SIG-M5 treated with dmso at 0.1 percent for 504 hours (cell line): ENCODE data around the gene TICAM2.

Experiments
- DNase-seq: peaks from one replicate; lab custom pipeline; 2025; ENCODE audit not compliant: unreplicated experiment; lab: John Stamatoyannopoulos, UW

The TICAM2 gene

GRCh38 chr5:115611873-115612272 is 9.6 kb upstream of the TICAM2 start:
- no peak for DNase-seq

DNA sequence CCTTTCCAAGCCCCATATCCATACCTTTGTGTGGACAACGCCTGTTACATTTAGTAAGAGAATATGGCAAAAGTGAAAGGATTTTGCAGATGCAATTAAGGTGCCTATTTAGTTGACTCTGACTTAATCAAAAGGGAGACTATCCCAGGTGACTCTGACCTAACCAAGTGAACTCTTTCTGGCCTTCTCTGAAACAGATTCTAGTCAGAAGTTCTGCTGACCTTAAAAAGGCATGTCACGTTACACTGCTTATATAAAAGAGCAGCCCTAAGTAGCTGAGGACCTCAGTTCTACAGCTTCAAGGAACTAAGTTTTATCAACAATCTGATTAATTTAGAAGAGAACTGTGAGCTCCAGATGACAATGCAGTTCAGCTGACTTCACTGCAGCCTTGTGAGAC is 5.7 kb upstream of the TICAM2 start:
- no peak for DNase-seq

DNA sequence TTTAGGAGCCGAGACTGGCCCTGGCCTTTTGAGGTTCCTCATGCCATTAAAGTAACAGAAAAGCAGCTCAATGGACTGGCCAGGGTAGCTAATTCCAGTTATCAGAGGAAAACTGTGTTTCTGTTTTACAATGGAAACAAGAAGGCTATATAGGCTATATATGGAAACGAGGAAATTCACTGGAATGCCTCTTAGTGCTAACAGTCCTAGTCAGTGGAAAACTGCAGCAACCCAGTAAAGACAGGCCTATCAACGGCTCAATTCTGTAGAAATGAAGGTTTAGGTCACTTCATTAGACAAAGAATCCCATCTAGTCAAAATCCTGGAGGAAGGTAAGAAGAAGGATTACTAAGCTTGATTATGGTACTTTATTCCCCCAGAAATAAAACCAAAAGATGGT is 3.2 kb upstream of the TICAM2 start:
- DNase-seq, result no peak

DNA sequence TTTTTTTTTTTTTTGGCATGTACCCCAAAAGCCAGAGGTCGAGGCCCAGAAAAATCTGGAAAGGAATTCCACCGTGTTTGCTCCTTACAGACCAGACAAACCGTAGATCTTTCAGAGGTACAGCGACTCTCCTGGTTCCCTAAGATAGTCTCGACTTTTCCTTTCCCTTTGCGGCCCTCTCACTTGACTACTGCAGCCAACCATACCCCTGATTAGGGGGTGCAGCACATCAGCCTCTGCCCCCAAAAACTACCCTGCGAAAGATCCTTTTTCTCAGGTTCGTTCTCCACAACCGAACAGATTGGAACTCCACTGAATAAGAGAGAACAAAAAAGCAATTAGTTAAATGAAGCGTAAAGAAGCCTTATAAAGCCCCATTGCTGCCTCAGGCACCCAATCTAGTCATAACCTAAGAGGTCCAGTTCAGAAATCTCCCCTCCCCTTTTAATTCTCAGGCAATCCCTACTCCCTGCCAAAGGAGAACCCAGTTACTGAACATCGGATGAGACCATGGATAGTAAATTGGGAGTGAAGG is 379 bp upstream of the TICAM2 start:
- no peak for DNase-seq

DNA sequence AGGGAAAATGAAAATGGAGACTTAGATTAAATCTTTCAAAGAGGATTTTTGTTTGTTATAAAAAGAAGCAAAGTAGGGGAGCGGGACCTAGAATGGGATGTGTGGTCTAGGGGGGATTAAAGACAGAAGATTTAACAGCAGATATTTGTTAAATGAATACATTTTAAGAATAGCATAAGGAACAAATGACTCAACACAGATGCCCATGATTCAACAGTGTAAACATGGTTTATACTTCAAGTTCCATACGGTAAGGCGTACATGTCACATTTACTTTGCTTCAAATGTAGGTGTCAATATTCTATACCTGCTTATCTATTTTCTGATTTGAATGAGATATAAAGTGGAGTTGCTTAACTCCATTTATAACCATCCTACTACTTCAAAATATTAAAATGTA is 1.5 kb downstream of the TICAM2 start:
- no peak for DNase-seq

- no peak for DNase-seq
Measured at GRCh38 chr5:115599924-115600323, 2.4 kb downstream of the TICAM2 start.

- DNase-seq, result peak; percentile 24
Measured at GRCh38 chr5:115599502-115599901, 2.8 kb downstream of the TICAM2 start.

DNA sequence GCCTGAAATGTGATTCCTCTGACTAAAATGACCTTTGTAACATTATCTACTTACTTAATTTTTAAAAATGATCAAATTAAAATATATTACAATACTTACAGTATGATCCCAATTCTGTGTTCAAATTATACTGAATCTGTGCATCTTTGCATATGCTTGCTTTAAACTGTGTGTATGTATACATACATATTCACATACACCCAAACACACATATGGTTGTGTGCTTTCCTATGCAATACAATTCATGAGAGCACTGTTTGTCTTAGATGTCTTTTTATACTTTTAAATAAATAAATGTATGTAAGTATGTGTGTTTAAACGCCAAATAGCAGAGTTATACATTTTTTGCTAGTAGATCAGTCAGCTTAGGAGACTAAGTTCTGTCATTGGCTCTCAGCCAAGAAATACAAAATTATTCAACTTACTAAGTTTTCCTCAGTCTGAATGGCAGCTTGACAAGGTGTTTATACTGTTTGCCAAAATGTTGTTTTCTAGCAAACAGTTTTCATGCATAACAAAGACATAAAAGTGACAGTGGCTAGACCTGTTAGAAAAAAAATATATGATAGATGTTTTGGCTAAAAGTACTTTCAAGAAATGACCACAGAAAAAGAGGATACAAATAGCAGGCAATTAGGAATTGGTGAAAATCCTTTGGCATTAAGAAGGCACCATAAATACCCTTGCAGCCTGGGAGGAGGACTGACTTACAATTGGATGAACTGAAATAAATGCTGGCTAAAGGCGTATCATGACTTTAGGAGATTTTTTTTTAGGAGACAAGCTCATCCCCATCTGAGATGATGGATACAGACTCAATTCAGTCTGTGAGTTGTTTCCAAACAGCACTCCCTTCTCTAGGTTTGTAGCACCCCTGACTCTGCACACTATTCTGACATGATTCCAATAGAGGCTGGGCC is 7.9 kb downstream of the TICAM2 start:
- DNase-seq, result no peak

- DNase-seq, result no peak
Measured at GRCh38 chr5:115589043-115589442, 13.2 kb downstream of the TICAM2 start.

DNA sequence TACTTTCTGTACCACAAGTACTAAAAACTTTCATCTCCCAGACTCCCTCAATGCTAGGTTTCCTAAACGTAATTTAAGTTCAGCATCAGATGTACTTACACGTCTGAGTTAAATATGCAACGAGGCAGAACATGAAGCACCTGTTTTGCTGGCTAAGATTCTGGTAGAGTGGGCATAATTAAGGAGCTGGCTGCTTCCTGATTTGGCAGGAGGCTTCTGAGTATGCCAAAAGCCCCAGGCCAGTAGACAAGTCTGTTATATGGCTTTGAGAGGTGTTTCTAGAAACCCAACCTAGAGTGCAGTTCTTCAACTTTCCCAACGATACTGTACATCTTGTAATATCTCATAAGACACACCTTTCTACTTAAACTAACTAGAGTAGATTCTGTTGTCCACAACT is 13.6 kb downstream of the TICAM2 start:
- no peak for DNase-seq

GRCh38 chr5:115586525-115587146 is 15.6 kb downstream of the TICAM2 start:
- peak; percentile 69 for DNase-seq

DNA sequence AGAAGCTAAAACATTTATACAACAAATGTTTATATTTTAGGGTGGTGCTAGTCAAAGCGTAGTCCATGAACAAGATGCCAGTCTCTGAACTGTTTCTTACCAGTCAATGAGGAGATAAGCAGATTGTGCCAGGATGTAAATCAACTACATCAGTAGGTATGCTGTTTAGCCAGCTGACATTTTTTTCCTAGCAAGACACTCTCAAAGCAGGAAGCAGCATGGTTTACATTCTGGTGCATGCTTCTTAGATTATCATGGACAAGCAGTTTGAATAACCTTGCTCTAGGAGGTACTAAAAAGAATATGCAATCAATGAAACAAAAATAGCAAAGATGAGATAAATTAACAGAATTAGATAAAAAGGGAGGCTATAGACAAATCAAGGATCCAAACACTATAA is 17.0 kb downstream of the TICAM2 start:
- no peak for DNase-seq

GRCh38 chr5:115584501-115584900 is 17.8 kb downstream of the TICAM2 start:
- no peak for DNase-seq

DNA sequence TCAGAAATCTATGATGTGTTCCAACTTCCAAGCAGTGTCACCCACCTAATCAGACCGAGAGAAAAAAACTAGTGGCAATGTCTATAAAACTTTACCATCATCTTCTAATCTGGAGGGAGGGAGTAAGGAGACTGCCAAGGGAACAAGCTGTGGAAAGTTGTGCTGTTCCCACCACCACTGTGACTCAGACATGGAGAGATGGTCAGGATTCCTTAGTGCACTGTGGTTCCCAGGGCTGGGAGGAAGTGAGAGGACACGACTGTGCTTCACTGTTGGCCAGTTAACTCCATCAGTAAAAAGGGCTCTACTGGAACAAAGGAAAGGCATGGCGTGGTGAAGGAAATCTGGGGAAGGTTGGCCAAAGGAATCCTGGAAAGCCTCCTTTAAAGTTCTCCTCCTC is 18.8 kb downstream of the TICAM2 start:
- DNase-seq, result no peak

- no peak for DNase-seq
Measured at GRCh38 chr5:115580941-115581340, 21.3 kb downstream of the TICAM2 start.

DNA sequence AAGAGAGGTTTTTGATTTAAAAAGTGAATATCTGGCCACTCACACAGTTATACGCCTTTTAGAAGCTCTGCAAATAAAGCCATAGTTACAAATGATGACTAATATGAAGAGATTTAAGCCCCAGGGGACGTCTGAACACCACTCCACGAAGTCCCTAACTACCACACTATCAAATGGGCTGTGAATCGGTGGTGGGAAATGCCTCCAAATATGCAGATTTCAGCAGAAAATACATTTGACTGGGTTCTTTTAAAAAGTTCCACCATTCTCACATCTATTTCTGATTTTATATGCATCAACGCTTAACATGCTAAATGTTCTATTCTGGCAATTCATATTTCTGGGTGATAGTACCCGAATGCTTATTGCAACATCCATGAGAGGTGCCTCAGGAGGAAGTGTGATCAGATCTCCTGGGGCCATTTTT is 22.5 kb downstream of the TICAM2 start:
- DNase-seq, result no peak

DNA sequence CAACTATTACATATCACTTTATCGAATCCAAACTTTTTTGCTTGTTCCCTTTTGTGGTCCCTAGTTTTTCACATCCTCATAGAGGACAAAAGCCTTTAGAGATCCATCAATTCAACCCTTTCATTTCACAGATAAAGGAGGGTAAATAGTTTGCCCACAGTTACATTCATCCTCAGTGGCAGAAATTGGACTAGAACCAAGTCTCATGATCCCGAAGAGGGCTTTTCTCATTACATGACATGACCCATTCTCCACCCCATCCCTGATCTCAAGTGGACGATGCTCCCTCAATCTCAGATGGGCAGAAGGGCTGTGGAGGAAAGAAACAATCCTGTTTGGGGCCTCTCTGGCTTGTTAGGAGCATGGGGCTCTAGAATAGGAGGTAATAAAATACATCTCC is 23.1 kb downstream of the TICAM2 start:
- no peak for DNase-seq

DNA sequence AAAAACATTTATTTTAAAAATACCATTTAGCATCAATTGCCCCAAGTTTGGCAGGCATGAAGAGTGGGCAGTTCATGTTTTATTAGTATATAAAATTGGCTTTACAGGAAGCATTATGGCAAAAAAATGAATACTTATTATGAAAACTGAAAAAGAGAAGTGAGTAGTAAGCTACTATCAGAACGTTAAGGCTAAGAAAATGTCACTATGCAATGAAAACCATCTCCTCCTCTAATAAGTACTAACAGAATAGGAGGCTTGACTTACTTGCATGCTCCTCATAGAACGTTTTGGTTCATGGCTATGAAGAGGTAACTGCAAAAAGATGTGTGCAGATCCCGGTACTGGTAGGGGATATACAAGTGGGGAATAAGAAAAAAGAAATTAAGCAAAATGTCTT is 23.6 kb downstream of the TICAM2 start:
- DNase-seq, result peak; percentile 28

- DNase-seq, result no peak
Measured at GRCh38 chr5:115577741-115578140, 24.5 kb downstream of the TICAM2 start.

- no peak for DNase-seq
Measured at GRCh38 chr5:115577329-115577728, 24.9 kb downstream of the TICAM2 start.

- no peak for DNase-seq
Measured at GRCh38 chr5:115575167-115576070, 26.9 kb downstream of the TICAM2 start.
